GM12878 (cell line): Measurements from ENCODE around the gene ARAF. TPM values are rescaled to one million over a fixed set of nuclear protein-coding genes. Genes with fewer than 3 reads are reported as not detected.

Experiments used
- ATAC-seq: fragments of 200-7000 bp; cut with Tn5 transposase; 3 replicates; pipeline ENCODE4 v1.9.1; 2020; ENCODE audit warnings: mild to moderate bottlenecking, moderate library complexity
- BruUV-seq: library from RNA; stranded (reverse); fragments of 400-500 nt; replicated peaks from 2 replicates; lab custom pipeline; 2021; lab: Mats Ljungman, UMichigan
- CTCF ChIA-PET: fragments of 300-600 bp; sonication (Branson Sonifier 250); formaldehyde crosslinking; extraction: SDS; loops from one replicate; lab custom pipeline; 2021; ENCODE audit warnings: inconsistent platforms; lab: Yijun Ruan, JAX
- POLR2A ChIA-PET: fragments of 350-600 bp; formaldehyde crosslinking; extraction: SDS; loops from one replicate; lab custom pipeline; 2021; ENCODE audit warnings: inconsistent platforms; lab: Charles Lee
- RAD21 ChIA-PET: fragments of 300-600 bp; sonication (Branson Sonifier 250); formaldehyde crosslinking; loops from one replicate; lab custom pipeline; 2023; ENCODE audit warnings: antibody characterized with exemption; ENCODE audit not compliant: unreplicated experiment; lab: Charles Lee
- SMC1A ChIA-PET: fragments of 300-600 bp; sonication (Branson Sonifier 250); formaldehyde crosslinking; loops from one replicate; lab custom pipeline; 2023; ENCODE audit not compliant: unreplicated experiment, uncharacterized antibody; lab: Charles Lee
- DNase-seq: peaks from one replicate; pipeline ENCODE4 v3.0.0-alpha.2; 2011; ENCODE audit warnings: low read depth, low spot score
- FAIRE-seq: peaks from 3 replicates; lab custom pipeline; 2011; peaks lifted over from hg19 to GRCh38; lab: Jason Lieb, UNC
- H2AFZ ChIP-seq: 2 replicates; pipeline ENCODE4 v1.6.0; 2011; ENCODE audit warnings: low read depth, low read length, control low read depth; ENCODE audit not compliant: control insufficient read depth
- H3K27ac ChIP-seq: 2 replicates; pipeline ENCODE4 v1.5.1; 2011; ENCODE audit warnings: control low read depth; ENCODE audit not compliant: control insufficient read depth, insufficient read depth
- H3K27me3 ChIP-seq, 2 experiments: replicated peaks in 1 of 2; 2 replicates each; pipeline versions ENCODE4 v1.6.0 to v1.6.1; 2011; ENCODE audit warnings: low read length in 1 of 2; ENCODE audit not compliant: control insufficient read depth in 2 of 2, insufficient read depth in 2 of 2
- H3K36me3 ChIP-seq, 2 experiments: 2 replicates each; pipeline ENCODE4 v1.5.1; 2011; ENCODE audit warnings: low read length in 1 of 2; ENCODE audit not compliant: control insufficient read depth in 2 of 2, insufficient read depth in 2 of 2
- H3K4me1 ChIP-seq: 2 replicates; pipeline ENCODE4 v1.6.1; 2011; ENCODE audit warnings: mild to moderate bottlenecking, low read length, moderate library complexity, mixed read lengths; ENCODE audit not compliant: control insufficient read depth, insufficient read depth
- H3K4me2 ChIP-seq: 2 replicates; pipeline ENCODE4 v1.6.0; 2011; ENCODE audit warnings: control low read depth; ENCODE audit not compliant: control insufficient read depth, insufficient read depth
- H3K4me3 ChIP-seq: fragments of 200-600 bp; sonication (generic); 2 replicates; pipeline ENCODE4 v1.5.1; 2016
- H3K79me2 ChIP-seq: 2 replicates; pipeline ENCODE4 v1.6.0; 2011; ENCODE audit warnings: low read length; ENCODE audit not compliant: control insufficient read depth, insufficient read depth
- H3K9ac ChIP-seq: 2 replicates; pipeline ENCODE4 v1.8.0; 2011; ENCODE audit warnings: low read length, control low read depth, mixed read lengths; ENCODE audit not compliant: control insufficient read depth, insufficient read depth
- H3K9me3 ChIP-seq: replicated peaks from 3 replicates; pipeline ENCODE4 v1.5.1; 2011; ENCODE audit warnings: mild to moderate bottlenecking, low read length; ENCODE audit not compliant: control insufficient read depth, insufficient read depth
- H4K20me1 ChIP-seq: 2 replicates; pipeline ENCODE4 v1.6.0; 2011; ENCODE audit not compliant: control insufficient read depth, insufficient read depth
- CHD1 ChIP-seq: IDR thresholded peaks from 2 replicates; pipeline ENCODE4 v1.6.1; 2012; ENCODE audit warnings: low read depth, low read length, improper control_type of control experiment
- EED ChIP-seq: sonication (generic); IDR thresholded peaks from 2 replicates; pipeline ENCODE4 v1.6.1; 2016; ENCODE audit warnings: antibody characterized with exemption, low read depth
- EZH2 ChIP-seq: IDR thresholded peaks from 2 replicates; pipeline ENCODE4 v1.6.1; 2012; ENCODE audit warnings: low read depth, mild to moderate bottlenecking, control low read depth, inconsistent platforms, low read length, borderline replicate concordance; ENCODE audit not compliant: control insufficient read depth
- IKZF2 ChIP-seq, 2 experiments: fragments of 450-650 bp; IDR thresholded peaks; 2 replicates each; pipeline ENCODE4 v1.6.1; 2017; ENCODE audit warnings: mild to moderate bottlenecking in 2 of 2, moderate library complexity in 2 of 2
- POLR2A ChIP-seq: IDR thresholded peaks from 2 replicates; pipeline ENCODE4 v1.6.1; 2011; ENCODE audit warnings: low read depth, mild to moderate bottlenecking, low read length
- POLR2AphosphoS2 ChIP-seq: IDR thresholded peaks from 2 replicates; pipeline ENCODE4 v1.6.1; 2011; ENCODE audit warnings: low read depth, mild to moderate bottlenecking, low read length, improper control_type of control experiment, moderate library complexity
- POLR2AphosphoS5 ChIP-seq: IDR thresholded peaks from 2 replicates; pipeline ENCODE4 v1.6.1; 2011; ENCODE audit warnings: mild to moderate bottlenecking, low read length, inconsistent platforms
- RELA ChIP-seq: fragments of 450-650 bp; IDR thresholded peaks from 2 replicates; pipeline ENCODE4 v1.8.0; 2014; ENCODE audit warnings: borderline replicate concordance; ENCODE audit not compliant: partially characterized antibody
- ZBTB11 ChIP-seq: fragments of 450-650 bp; formaldehyde crosslinking; IDR thresholded peaks from 2 replicates; pipeline ENCODE4 v1.5.0; 2022; ENCODE audit warnings: mild to moderate bottlenecking, missing genetic modification characterization
- ZNF687 ChIP-seq: fragments of 450-650 bp; IDR thresholded peaks from 2 replicates; pipeline ENCODE4 v1.6.1; 2017; ENCODE audit warnings: mild to moderate bottlenecking, moderate library complexity
- WGBS: methylation state at CpG from one replicate; pipeline ENCODE4 v1.1.6; 2016; ENCODE audit warnings: low lambda C conversion rate; ENCODE audit not compliant: insufficient replicate concordance, insufficient coverage; ENCODE audit errors: missing lambda C conversion rate; 5-methylcytosine and 5-hydroxymethylcytosine counted together
- in situ Hi-C: fragments of 300-500 bp; cut with MboI; formaldehyde crosslinking; loops from 9 replicates; pipeline ENCODE4 v1.14.3; 2018; ENCODE audit warnings: mixed read lengths
- intact Hi-C: fragments of 100-400 bp; cut with micrococcal nuclease; formaldehyde crosslinking; loops from one replicate; pipeline ENCODE4 v1.14.2; 2022; ENCODE audit not compliant: unreplicated experiment
- polyA plus RNA-seq, 11 experiments: library from polyadenylated mRNA; depleted of rRNA in 4 of 11; unstranded in 6 of 11; stranded (reverse) in 5 of 11; fragments of >200 nt; fragmentation: Nextera tagmentation in 4 of 11; fragmentation: Illumina TruSeq in 1 of 11; extraction: Ambion mirVana in 4 of 11; extraction: Trizol in 1 of 11; gene quantifications; 1 replicate in 1 of 11; 2 replicates in 10 of 11; pipeline versions ENCODE4 v1.2.1 to v1.2.3, GENCODE V29; 2011 to 2016; ENCODE audit warnings: inconsistent platforms in 2 of 11, missing spikeins in 2 of 11, low read depth in 1 of 11
- total RNA-seq, 4 experiments: library from RNA; depleted of rRNA in 3 of 4; stranded (reverse); fragments of >200 nt in 3 of 4; fragmentation: Illumina TruSeq in 1 of 4; extraction: Trizol in 1 of 4; gene quantifications; 2 replicates each; pipeline versions ENCODE4 v1.2.1 to v1.2.3, GENCODE V29; 2013 to 2021

ARAF gene
- total and polyA plus RNA-seq, 10 of the 15 experiments (the other 5 are each of a cell fraction or from before 2014, with no cell fraction given) = 5.0 to 79.2 (median 39.1) TPM

DNA sequence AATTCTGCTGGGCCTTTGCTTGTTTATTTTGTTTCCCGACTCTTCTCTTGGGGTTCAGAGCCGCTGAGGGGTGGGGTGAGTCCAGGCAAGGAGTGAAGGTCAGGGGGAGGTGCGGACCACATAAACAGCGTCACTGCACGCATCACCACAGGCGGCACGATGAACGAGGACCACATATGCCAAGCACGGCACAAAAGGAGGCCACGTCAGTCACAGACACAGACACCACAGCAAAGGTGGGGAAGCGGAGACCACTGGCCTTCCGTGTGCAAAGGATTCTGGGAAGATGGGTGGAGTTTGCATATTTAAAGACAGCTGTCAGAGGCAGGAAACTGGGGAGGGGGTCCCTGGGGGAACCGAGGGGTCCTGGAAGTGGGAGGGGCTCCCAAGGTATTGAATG is 10.9 kb downstream of the ARAF start:
- Histone ChIP-seq H3K79me2 (no peaks in the 10 kb centered on the region), H3K36me3 (peaks cover 4 to 8% of the 10 kb centered on the region in 2 experiments), H3K4me2 (no peak overlapping the region), H3K4me1 (no peaks in the 10 kb centered on the region), H3K4me3 (no peak overlapping the region), H3K9me3 (no peaks in the 10 kb centered on the region; the same call in 2 of the 3 replicates), H3K9ac (no peak overlapping the region), H3K27ac (no peak overlapping the region), H4K20me1 (no peaks in the 10 kb centered on the region), H3K27me3 (no peaks in the 10 kb centered on the region), H2AFZ (no peak overlapping the region)
- ATAC-seq (no peak), DNase-seq (no peak), FAIRE-seq (no peak)
- POLR2A ChIA-PET = no interaction called here
- in situ Hi-C loops = no loop called here
- intact Hi-C loops = no loop called here
- 74% methylated on average over 13 of the region's 13 CpGs for WGBS
- SMC1A ChIA-PET = no interaction called here
- CTCF ChIA-PET = no interaction called here
- TF ChIP-seq POLR2A (peak; percentile 39), RELA (no peak)
- TF ChIP-seq, all 136 proteins: peak for 1
- RAD21 ChIA-PET = no interaction called here
- no TSS peak for BruUV-seq

DNA sequence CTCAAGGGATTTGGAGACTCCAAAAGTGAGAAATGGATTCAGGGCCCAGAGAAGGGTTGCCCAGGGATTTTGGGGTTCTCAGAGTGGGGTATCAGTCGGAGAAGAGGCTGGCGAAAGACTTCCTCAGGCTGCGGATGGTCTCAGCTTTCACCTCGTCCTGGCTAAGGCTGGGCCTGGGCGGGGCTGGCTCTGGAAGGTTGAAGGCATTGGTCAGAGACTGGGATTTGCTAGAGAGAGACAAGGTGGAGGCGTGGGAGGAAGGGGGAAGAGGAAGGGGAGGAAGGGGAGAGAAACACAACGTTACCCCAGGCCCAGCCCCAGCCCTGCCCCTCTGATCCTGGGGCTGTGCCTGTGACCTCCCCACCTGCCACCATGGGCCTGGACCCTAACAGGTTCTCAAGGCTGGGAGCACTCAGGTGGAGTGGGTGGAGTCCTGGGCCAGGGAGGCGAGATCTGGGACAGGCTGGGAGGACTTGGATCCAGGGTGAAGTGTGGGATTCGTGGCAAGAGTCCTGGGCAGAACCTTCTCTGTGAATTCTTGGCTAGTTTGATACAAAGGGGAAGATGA is 11.9 kb downstream of the ARAF start:
- H3K9me3 ChIP-seq = no peaks in the 10 kb centered on the region; the same call in 2 of the 3 replicates
- H3K4me3 ChIP-seq = no peak overlapping the region
- ChIA-PET RAD21 (no interaction called here), CTCF (no interaction called here), SMC1A (no interaction called here), POLR2A (no interaction called here)
- in situ Hi-C loops = no loop called here
- no peaks in the 10 kb centered on the region for H3K4me1 ChIP-seq
- intact Hi-C loops = no loop called here
- no peak for FAIRE-seq
- no peaks in the 10 kb centered on the region for H3K27me3 ChIP-seq
- no peaks in the 10 kb centered on the region for H3K79me2 ChIP-seq
- H2AFZ ChIP-seq = no peak overlapping the region
- no peak overlapping the region for H3K9ac ChIP-seq
- no peak; the same call in 2 of the 3 replicates for ATAC-seq
- H3K36me3 ChIP-seq = peaks cover 4 to 8% of the 10 kb centered on the region in 2 experiments
- H3K27ac ChIP-seq = no peak overlapping the region
- no peaks in the 10 kb centered on the region for H4K20me1 ChIP-seq
- 67% methylated on average over 8 of the region's 9 CpGs for WGBS
- DNase-seq = no peak
- no TSS peak for BruUV-seq
- H3K4me2 ChIP-seq = no peak overlapping the region
- TF ChIP-seq IKZF2 (IDR thresholded peaks at IDR 0.05) (no peak), CHD1 (no peak), ZBTB11 (CRISPR knock-in tag) (no peak), POLR2AphosphoS5 (peak; percentile 14; the same call in 1 of the 2 replicates), EED (no peak), POLR2A (peak; percentile 56), ZNF687 (no peak), POLR2AphosphoS2 (no peak), EZH2 (no peak)
